ENCODE measurements around the gene GRIK2. TPM values are rescaled to one million over a fixed set of nuclear protein-coding genes. Genes with fewer than 3 reads are reported as not detected.

The GRIK2 gene
- 6.6 TPM for total RNA-seq (2021; ENCODE audit: unreplicated experiment)
- 2.9 TPM for polyA plus RNA-seq (2012; ENCODE audit: insufficient read length)
- percentile 45 among the genes with signal in this experiment for Bru-seq, nascent RNA
- BruChase-seq, experiment 1, labeled RNA remaining after a 2-hour chase = percentile 44 among the genes with signal in this experiment
- percentile 38 among the genes with signal in this experiment for BruChase-seq, experiment 2, labeled RNA remaining after a 6-hour chase
- long read RNA-seq, partial matches to known transcripts = 0 of 2 reads
- long read RNA-seq, other reads (novel, unspliced or antisense) = 2 of 2 reads

DNA sequence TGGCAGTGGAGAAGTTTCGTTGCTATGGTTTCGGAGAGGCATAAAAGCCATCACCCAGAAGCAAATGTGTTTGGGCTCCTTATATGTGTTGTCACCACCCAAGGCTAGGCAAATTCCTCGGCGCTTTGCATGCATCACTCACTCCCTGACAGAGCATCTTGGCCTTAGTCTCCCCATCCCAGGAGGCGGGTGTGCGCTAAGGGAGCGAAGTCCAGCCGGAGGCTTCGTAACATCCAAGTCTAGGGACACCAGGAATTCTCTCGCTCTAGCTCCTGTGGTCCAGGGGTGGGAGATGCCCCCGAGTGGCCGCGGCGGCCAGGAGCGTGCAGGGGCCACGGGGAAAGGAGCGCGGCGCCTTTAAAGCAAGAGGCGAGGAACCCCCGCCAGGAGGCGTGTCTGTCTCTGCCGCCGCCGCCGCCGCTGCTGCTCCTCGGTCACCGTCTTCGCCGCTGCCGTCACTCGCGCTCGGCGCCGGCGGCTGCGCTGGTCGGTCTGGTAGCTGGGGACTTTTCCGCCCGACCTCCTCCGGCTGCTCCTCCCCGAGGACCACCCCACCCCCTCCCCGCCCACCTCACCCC lies at the start of gene GRIK2:
Gene GRIK2, plus strand, starts transcription at position 458 of the 578 bp plus-strand sequence.
- DNase-seq (ENCODE audit: low read depth, low spot score) = no peak

DNA sequence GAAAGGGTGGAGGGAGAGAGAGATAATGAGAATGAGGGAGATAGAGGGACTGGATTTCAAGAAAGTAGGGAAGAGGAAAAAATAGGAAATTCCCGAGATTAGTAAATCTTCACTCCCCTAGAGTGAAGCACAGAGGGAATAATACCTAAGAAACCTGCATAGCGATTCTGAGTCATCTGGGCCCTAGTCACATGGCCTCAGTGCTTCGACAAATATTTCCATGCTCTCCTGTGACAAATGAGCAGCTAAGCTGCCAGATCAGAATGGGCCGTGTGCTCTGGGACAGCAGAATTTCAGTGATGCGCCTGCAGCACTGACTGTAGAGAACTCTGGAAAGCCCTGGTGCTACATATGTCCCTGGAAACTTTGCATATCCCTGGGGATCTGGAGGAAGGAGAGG lies 48.6 kb upstream of the GRIK2 start:
- ChIA-PET CTCF (no interaction called here), POLR2A (no interaction called here)
- in situ Hi-C loops (cut with HindIII; ENCODE audit: low pct_unique_long_range_greater_than_20kb, low sequenced_read_pairs) = no loop called here

More for the DNA sequence above, at the start of gene GRIK2:
- no TSS peak for BruUV-seq (replicated peaks)
- Histone ChIP-seq H3K27me3 (ENCODE audit: control insufficient read depth, insufficient read depth, low read length) (peaks cover 6% of the 10 kb centered on the region; the same call in 1 of the 2 replicates), H3K4me3 (ENCODE audit: low read depth in 2 of 2, low read length in 2 of 2) (peak within 1 kb of the TSS; percentile 58 to 71), H3K9me3 (ENCODE audit: control insufficient read depth, insufficient read depth, low read depth, low read length) (no peaks in the 10 kb centered on the region), H3K27ac (ENCODE audit: low read length) (no peak within 1 kb of the TSS; the same call in 1 of the 2 replicates), H3K36me3 (ENCODE audit: control insufficient read depth, insufficient read depth, low read length) (no peaks in the 10 kb centered on the region), H3K4me1 (ENCODE audit: control insufficient read depth, insufficient read depth, low read length) (peaks cover 7% of the 10 kb centered on the region)
- ChIA-PET POLR2A (no interaction called here), CTCF (no interaction called here)
- in situ Hi-C loops (cut with HindIII; ENCODE audit: low pct_unique_long_range_greater_than_20kb, low sequenced_read_pairs) (no loop called here), intact Hi-C loops (cut with micrococcal nuclease; ENCODE audit: unreplicated experiment) (loop anchor here (5.0 to 10.0 kb wide), 2 partner anchors 279 to 939 kb away; no protein-coding TSS in a partner anchor)
- TF ChIP-seq SIN3A (IDR thresholded peaks at IDR 0.05; ENCODE audit: borderline replicate concordance, insufficient read depth, low read depth, low read length) (no peak), POLR2AphosphoS5 (IDR thresholded peaks at IDR 0.05; ENCODE audit: low read depth, low read length) (no peak), CTCF (IDR thresholded peaks at IDR 0.05) (peak; percentile 57), TCF7L2 (IDR thresholded peaks at IDR 0.05; ENCODE audit: low read depth, low read length) (peak; percentile 86)
- TF ChIP-seq, protein P1, sequence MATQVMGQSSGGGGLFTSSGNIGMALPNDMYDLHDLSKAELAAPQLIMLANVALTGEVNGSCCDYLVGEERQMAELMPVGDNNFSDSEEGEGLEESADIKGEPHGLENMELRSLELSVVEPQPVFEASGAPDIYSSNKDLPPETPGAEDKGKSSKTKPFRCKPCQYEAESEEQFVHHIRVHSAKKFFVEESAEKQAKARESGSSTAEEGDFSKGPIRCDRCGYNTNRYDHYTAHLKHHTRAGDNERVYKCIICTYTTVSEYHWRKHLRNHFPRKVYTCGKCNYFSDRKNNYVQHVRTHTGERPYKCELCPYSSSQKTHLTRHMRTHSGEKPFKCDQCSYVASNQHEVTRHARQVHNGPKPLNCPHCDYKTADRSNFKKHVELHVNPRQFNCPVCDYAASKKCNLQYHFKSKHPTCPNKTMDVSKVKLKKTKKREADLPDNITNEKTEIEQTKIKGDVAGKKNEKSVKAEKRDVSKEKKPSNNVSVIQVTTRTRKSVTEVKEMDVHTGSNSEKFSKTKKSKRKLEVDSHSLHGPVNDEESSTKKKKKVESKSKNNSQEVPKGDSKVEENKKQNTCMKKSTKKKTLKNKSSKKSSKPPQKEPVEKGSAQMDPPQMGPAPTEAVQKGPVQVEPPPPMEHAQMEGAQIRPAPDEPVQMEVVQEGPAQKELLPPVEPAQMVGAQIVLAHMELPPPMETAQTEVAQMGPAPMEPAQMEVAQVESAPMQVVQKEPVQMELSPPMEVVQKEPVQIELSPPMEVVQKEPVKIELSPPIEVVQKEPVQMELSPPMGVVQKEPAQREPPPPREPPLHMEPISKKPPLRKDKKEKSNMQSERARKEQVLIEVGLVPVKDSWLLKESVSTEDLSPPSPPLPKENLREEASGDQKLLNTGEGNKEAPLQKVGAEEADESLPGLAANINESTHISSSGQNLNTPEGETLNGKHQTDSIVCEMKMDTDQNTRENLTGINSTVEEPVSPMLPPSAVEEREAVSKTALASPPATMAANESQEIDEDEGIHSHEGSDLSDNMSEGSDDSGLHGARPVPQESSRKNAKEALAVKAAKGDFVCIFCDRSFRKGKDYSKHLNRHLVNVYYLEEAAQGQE (IDR thresholded peaks at IDR 0.05; ENCODE audit: insufficient read depth in 1 of 2, low read depth in 2 of 2, low read length in 1 of 2) = no peak
- peak; percentile 91 for ATAC-seq

More for the DNA sequence above, 48.6 kb upstream of the GRIK2 start:
- DNase-seq (ENCODE audit: low read depth, low spot score) = no peak
- Histone ChIP-seq H3K4me3 (ENCODE audit: low read depth in 2 of 2, low read length in 2 of 2) (no peak overlapping the region), H3K36me3 (ENCODE audit: control insufficient read depth, insufficient read depth, low read length) (no peaks in the 10 kb centered on the region), H3K4me1 (ENCODE audit: control insufficient read depth, insufficient read depth, low read length) (no peaks in the 10 kb centered on the region), H3K27me3 (ENCODE audit: control insufficient read depth, insufficient read depth, low read length) (no peaks in the 10 kb centered on the region), H3K9me3 (ENCODE audit: control insufficient read depth, insufficient read depth, low read depth, low read length) (no peaks in the 10 kb centered on the region), H3K27ac (ENCODE audit: low read length) (no peak overlapping the region)
- intact Hi-C loops (cut with micrococcal nuclease; ENCODE audit: unreplicated experiment) = no loop called here
- no peak for TF ChIP-seq CTCF (IDR thresholded peaks at IDR 0.05)
- no peak for TF ChIP-seq SIN3A (IDR thresholded peaks at IDR 0.05; ENCODE audit: borderline replicate concordance, insufficient read depth, low read depth, low read length)
- no peak for TF ChIP-seq POLR2AphosphoS5 (IDR thresholded peaks at IDR 0.05; ENCODE audit: low read depth, low read length)
- TF ChIP-seq TCF7L2 (IDR thresholded peaks at IDR 0.05; ENCODE audit: low read depth, low read length) = no peak
- TF ChIP-seq, protein P1 (IDR thresholded peaks at IDR 0.05; ENCODE audit: insufficient read depth in 1 of 2, low read depth in 2 of 2, low read length in 1 of 2) = no peak
- no TSS peak for BruUV-seq (replicated peaks)
- ATAC-seq = no peak
